ENCODE data around the gene VSIR. TPM values are rescaled to one million over a fixed set of nuclear protein-coding genes. Genes with fewer than 3 reads are reported as not detected.

VSIR gene
- total and polyA plus RNA-seq, 9 of the 15 experiments (the other 6 are each of a cell fraction or from before 2014, with no cell fraction given), result 0.14 to 20.5 (median 9.3) TPM

DNA sequence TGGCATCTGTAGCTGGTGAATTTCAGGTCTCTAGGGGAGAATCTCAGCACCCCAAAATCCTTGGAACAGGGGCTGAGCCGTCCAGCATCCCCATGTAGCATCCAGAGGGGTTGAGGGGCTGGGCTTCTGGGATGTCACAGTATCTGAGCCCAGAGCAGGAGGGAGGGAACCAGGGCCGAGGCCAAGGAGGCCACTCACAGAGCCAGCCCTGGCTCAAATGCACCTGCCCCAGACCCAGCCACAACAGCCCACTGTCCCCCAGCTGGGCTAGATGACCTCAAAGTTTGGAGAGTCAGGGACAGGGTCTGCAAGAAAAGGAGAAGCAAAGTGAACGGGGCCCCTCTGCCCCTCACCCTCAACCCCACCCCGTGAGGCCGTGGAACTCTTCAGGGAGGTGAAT is 22.3 kb downstream of the VSIR start:
- BruUV-seq (replicated peaks), result no TSS peak
- Histone ChIP-seq H3K4me3 (no peak overlapping the region), H3K36me3 (ENCODE audit: control insufficient read depth, insufficient read depth, low read length) (no peaks in the 10 kb centered on the region), H3K9me1 (ENCODE audit: control insufficient read depth, insufficient read depth, low read length) (no peaks in the 10 kb centered on the region), H3K27me3 (ENCODE audit: control insufficient read depth in 2 of 2, insufficient read depth in 2 of 2, low read length in 2 of 2) (peaks cover 4 to 9% of the 10 kb centered on the region in 2 experiments; a peak in 2 of 5 replicates), H3K4me2 (ENCODE audit: insufficient read depth, low read length) (no peak overlapping the region), H3K4me1 (replicated peaks in 1 of 2; ENCODE audit: control insufficient read depth in 2 of 2, insufficient read depth in 2 of 2, low read length in 2 of 2) (peaks cover 68 to 88% of the 10 kb centered on the region in 2 experiments), H3K9ac (ENCODE audit: insufficient read depth in 1 of 2, low read depth in 2 of 2, low read length in 2 of 2) (no peak overlapping the region), H4K20me1 (replicated peaks; ENCODE audit: control insufficient read depth, insufficient read depth, low read length) (no peaks in the 10 kb centered on the region), H3K9me3 (replicated peaks; ENCODE audit: control insufficient read depth, insufficient read depth, low read depth, low read length) (no peaks in the 10 kb centered on the region), H3K27ac (ENCODE audit: extremely low read depth, low read depth, low read length) (no peak overlapping the region), H3K79me2 (ENCODE audit: control insufficient read depth, insufficient read depth, low read length) (no peaks in the 10 kb centered on the region), H2AFZ (ENCODE audit: low read depth, low read length) (no peak overlapping the region)
- in situ Hi-C loops (cut with MboI), result no loop called here
- POLR2A ChIA-PET, result no interaction called here
- no peak for DNase-seq (ENCODE audit: extremely low read depth in 1 of 4, low spot score in 3 of 4)
- CTCF ChIA-PET (ENCODE audit: low intra/inter-chr PET ratio), result no interaction called here
- FAIRE-seq, result no peak
- no peak for ATAC-seq
- 43% methylated on average over 4 of the region's 5 CpGs for WGBS (ENCODE audit: insufficient coverage, low coverage, missing lambda C conversion rate)
- intact Hi-C loops (cut with micrococcal nuclease), result no loop called here
- TF ChIP-seq, protein P1, sequence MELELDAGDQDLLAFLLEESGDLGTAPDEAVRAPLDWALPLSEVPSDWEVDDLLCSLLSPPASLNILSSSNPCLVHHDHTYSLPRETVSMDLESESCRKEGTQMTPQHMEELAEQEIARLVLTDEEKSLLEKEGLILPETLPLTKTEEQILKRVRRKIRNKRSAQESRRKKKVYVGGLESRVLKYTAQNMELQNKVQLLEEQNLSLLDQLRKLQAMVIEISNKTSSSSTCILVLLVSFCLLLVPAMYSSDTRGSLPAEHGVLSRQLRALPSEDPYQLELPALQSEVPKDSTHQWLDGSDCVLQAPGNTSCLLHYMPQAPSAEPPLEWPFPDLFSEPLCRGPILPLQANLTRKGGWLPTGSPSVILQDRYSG (tag; conservative IDR thresholded peaks at IDR 0.05; ENCODE audit: low read depth), result no peak
- TF ChIP-seq, protein P2, sequence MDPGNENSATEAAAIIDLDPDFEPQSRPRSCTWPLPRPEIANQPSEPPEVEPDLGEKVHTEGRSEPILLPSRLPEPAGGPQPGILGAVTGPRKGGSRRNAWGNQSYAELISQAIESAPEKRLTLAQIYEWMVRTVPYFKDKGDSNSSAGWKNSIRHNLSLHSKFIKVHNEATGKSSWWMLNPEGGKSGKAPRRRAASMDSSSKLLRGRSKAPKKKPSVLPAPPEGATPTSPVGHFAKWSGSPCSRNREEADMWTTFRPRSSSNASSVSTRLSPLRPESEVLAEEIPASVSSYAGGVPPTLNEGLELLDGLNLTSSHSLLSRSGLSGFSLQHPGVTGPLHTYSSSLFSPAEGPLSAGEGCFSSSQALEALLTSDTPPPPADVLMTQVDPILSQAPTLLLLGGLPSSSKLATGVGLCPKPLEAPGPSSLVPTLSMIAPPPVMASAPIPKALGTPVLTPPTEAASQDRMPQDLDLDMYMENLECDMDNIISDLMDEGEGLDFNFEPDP (CRISPR knock-in tag; IDR thresholded peaks at IDR 0.05), result no peak
- no peak for TF ChIP-seq SP2 (IDR thresholded peaks at IDR 0.05; ENCODE audit: extremely low read depth, low read depth, low read length, poor library complexity, severe bottlenecking)
- TF ChIP-seq, protein P3, sequence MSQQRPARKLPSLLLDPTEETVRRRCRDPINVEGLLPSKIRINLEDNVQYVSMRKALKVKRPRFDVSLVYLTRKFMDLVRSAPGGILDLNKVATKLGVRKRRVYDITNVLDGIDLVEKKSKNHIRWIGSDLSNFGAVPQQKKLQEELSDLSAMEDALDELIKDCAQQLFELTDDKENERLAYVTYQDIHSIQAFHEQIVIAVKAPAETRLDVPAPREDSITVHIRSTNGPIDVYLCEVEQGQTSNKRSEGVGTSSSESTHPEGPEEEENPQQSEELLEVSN (IDR thresholded peaks at IDR 0.05; ENCODE audit: borderline replicate concordance in 1 of 2, extremely low read depth in 1 of 2, insufficient read depth in 1 of 2, insufficient read length in 1 of 2, low read depth in 1 of 2, low read length in 1 of 2, poor library complexity in 1 of 2, severe bottlenecking in 1 of 2), result no peak
- TF ChIP-seq MEF2A (IDR thresholded peaks at IDR 0.05; ENCODE audit: control insufficient read depth, low read depth, low read length), result no peak
- no peak for TF ChIP-seq ZKSCAN3 (CRISPR knock-in tag; IDR thresholded peaks at IDR 0.05)
- TF ChIP-seq, protein P4, sequence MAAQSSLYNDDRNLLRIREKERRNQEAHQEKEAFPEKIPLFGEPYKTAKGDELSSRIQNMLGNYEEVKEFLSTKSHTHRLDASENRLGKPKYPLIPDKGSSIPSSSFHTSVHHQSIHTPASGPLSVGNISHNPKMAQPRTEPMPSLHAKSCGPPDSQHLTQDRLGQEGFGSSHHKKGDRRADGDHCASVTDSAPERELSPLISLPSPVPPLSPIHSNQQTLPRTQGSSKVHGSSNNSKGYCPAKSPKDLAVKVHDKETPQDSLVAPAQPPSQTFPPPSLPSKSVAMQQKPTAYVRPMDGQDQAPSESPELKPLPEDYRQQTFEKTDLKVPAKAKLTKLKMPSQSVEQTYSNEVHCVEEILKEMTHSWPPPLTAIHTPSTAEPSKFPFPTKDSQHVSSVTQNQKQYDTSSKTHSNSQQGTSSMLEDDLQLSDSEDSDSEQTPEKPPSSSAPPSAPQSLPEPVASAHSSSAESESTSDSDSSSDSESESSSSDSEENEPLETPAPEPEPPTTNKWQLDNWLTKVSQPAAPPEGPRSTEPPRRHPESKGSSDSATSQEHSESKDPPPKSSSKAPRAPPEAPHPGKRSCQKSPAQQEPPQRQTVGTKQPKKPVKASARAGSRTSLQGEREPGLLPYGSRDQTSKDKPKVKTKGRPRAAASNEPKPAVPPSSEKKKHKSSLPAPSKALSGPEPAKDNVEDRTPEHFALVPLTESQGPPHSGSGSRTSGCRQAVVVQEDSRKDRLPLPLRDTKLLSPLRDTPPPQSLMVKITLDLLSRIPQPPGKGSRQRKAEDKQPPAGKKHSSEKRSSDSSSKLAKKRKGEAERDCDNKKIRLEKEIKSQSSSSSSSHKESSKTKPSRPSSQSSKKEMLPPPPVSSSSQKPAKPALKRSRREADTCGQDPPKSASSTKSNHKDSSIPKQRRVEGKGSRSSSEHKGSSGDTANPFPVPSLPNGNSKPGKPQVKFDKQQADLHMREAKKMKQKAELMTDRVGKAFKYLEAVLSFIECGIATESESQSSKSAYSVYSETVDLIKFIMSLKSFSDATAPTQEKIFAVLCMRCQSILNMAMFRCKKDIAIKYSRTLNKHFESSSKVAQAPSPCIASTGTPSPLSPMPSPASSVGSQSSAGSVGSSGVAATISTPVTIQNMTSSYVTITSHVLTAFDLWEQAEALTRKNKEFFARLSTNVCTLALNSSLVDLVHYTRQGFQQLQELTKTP (IDR thresholded peaks at IDR 0.05; ENCODE audit: low read depth in 1 of 2, partially characterized antibody in 2 of 2), result no peak
- TF ChIP-seq, protein P5, sequence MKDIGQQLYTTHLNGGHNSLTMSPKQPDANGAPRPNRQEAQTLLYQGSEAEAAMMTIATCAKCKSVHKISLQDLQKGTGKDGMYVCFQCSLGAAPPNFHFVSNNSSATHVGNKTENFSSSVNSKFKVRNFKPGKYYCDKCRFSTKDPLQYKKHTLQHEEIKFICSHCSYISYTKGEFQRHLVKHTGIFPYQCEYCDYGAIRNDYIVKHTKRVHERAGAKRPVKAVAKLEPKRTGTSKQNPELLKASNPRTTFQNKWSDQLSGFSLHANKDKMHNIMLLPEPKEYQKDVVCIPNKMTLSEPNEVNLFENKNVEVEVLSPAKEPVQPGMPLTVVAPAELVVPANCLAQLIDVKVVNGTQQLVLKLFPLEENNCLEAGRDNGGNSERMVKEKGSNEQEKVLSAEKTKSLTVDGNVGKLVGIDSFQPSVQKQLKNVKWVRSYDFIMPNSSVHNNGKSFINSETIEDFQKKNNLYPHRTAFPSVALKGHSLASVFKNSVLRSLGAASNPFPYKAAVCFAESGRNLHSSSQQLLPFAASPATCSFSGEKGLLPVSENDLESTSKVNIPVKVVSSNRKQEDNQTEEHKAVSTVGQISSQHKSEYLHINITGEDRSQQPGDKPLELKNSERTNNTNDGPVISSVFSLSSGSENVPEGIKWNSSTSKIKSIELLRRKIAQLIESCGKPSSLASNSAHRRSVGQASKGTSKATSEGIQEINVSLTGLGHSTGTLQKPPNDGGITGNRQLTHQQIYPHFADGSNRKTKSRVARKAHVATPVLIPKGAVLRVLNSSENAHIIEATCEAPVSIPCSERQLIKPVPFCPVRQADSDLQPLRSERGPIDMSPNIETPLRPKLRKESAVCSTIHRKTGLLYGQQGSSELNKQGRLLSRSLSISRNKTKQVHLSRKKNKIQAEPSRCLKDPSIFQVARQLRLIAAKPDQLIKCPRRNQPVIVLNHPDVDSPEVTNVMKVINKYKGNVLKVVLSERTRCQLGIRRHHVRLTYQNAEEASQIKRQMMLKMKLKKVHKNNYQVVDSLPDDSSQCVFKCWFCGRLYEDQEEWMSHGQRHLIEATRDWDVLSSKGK (CRISPR knock-in tag; IDR thresholded peaks at IDR 0.05), result no peak
